Subcutaneous abdominal adipose tissue (tissue), 5 donors: Measurements from ENCODE around the gene CIROP.
"Not testable (repeated sequence)": the region's sequence is repeated elsewhere in the genome, so short reads cannot be mapped to it uniquely, and the experiment has no call there.

Source experiments
- H3K27ac ChIP-seq: one replicate; pipeline ENCODE4 v1.7.0; 2013; ENCODE audit warnings: low read depth, mild to moderate bottlenecking, inconsistent platforms, low read length, moderate library complexity
- H3K27me3 ChIP-seq, 5 donors: one replicate each; pipeline ENCODE4 v1.7.0; 2013; ENCODE audit warnings: low read length in 5 of 5, inconsistent platforms in 1 of 5; ENCODE audit not compliant: control insufficient read depth in 5 of 5, insufficient read depth in 4 of 5
- H3K36me3 ChIP-seq, 5 donors: one replicate each; pipeline ENCODE4 v1.7.0; 2013; ENCODE audit warnings: low read length in 5 of 5; ENCODE audit not compliant: control insufficient read depth in 5 of 5, insufficient read depth in 5 of 5
- H3K4me1 ChIP-seq, 5 donors: one replicate each; pipeline ENCODE4 v1.7.0; 2013; ENCODE audit warnings: low read length in 5 of 5, mild to moderate bottlenecking in 3 of 5, moderate library complexity in 1 of 5; ENCODE audit not compliant: control insufficient read depth in 5 of 5, insufficient read depth in 5 of 5
- H3K4me3 ChIP-seq, 5 donors: one replicate each; pipeline ENCODE4 v1.7.0; 2013; ENCODE audit warnings: low read length in 5 of 5, low read depth in 1 of 5
- H3K9ac ChIP-seq, 5 donors: one replicate each; pipeline ENCODE4 v1.7.0; 2013; ENCODE audit warnings: low read length in 5 of 5, mild to moderate bottlenecking in 4 of 5, moderate library complexity in 3 of 5
- H3K9me3 ChIP-seq, 5 donors: one replicate each; pipeline ENCODE4 v1.7.0; 2013; ENCODE audit warnings: low read length in 5 of 5; ENCODE audit not compliant: control insufficient read depth in 5 of 5
- donor health status: healthy.
- donor health status: healthy.
- donor health status: healthy.
- donor health status: healthy.
- donor health status: healthy.

Gene CIROP

DNA sequence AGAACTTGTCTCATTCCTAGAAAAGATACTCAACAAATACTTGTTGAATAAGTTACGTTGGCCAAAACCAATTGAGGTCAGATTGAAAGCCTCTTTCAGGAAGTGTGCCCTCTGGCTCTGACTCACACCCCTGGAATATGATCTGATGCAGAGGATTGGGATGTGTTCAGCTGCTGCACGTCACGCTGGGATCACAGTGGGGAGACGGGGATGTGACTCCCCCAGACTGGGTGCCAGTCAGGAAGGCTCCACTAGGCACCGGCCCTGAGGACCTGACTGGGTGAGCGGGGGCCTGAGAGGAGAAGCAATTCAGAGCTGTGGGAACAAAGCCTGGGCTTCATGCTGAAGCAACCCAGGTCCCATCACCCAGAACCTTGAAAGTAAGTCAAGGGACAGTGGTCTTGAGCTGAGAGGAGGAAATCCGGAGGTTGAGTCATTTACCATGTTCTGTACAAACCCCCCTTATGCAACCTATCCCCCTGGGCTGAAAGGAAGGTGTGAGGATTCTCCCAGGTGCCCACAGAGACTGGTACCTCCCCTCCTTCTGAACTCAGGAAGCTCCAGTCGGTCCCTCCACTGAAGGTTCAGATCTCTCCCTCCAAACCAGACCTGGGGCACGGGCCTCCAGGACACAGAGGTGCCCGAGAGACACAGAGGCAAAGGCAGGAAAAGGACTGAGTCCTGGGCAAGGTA lies 10.4 kb upstream of the CIROP start:
- no peak overlapping the region for H3K9ac ChIP-seq
- peaks cover 4 to 34% (median 22%) of the 10 kb centered on the region in 5 donors for H3K4me1 ChIP-seq
- no peaks in the 10 kb centered on the region for H3K9me3 ChIP-seq
- no peak overlapping the region for H3K27ac ChIP-seq
- no peaks in the 10 kb centered on the region for H3K36me3 ChIP-seq
- peaks cover 0 to 11% (median 6%) of the 10 kb centered on the region in 5 donors for H3K27me3 ChIP-seq
- H3K4me3 ChIP-seq: no peak overlapping the region

DNA sequence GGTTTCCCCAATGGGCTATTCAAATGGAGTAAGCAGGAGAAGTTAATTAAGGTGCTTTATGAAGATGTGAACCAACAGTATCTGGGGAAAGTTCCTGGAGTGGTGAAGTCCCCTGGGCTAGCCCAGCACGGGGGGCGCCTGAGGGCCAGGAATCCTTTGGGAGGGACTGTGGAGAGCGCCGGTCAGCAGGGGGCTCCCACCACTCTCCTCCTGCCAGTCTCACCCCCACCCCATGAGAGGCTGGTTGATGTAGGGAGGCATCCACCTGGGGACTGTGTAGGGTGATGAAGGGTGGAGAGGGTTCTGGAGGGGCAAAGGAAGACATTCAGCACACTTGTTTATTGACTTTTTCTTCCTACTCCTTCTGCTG lies 9.9 kb upstream of the CIROP start:
- Histone ChIP-seq H3K4me1 (peaks cover 4 to 28% (median 17%) of the 10 kb centered on the region in 5 donors), H3K4me3 (no peak overlapping the region), H3K9me3 (no peaks in the 10 kb centered on the region), H3K9ac (no peak overlapping the region), H3K36me3 (no peaks in the 10 kb centered on the region), H3K27ac (no peak overlapping the region), H3K27me3 (peaks cover 0 to 11% (median 6%) of the 10 kb centered on the region in 5 donors)

DNA sequence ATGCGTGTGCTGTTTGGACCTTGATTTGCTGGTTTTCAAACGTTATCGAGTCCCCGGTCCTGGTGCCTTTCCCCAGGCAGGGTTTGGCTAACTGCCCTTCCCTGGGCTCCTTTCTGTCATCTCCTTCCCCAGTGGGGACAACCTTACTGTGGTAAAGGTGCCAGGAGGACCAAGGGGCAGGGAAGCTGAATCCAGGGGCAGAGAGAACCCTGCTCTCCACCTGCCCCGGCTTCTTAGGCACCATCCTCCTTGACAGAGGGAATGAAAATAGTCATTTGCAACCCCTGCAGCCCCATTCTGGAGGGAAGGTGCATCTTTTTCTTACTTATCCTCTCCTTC lies 9.3 kb upstream of the CIROP start:
- no peak overlapping the region for H3K4me3 ChIP-seq
- H3K9me3 ChIP-seq: no peaks in the 10 kb centered on the region
- H3K27ac ChIP-seq: no peak overlapping the region
- peaks cover 0 to 11% (median 6%) of the 10 kb centered on the region in 5 donors for H3K27me3 ChIP-seq
- no peak overlapping the region for H3K9ac ChIP-seq
- peaks cover 4 to 23% (median 12%) of the 10 kb centered on the region in 5 donors for H3K4me1 ChIP-seq
- H3K36me3 ChIP-seq: no peaks in the 10 kb centered on the region

DNA sequence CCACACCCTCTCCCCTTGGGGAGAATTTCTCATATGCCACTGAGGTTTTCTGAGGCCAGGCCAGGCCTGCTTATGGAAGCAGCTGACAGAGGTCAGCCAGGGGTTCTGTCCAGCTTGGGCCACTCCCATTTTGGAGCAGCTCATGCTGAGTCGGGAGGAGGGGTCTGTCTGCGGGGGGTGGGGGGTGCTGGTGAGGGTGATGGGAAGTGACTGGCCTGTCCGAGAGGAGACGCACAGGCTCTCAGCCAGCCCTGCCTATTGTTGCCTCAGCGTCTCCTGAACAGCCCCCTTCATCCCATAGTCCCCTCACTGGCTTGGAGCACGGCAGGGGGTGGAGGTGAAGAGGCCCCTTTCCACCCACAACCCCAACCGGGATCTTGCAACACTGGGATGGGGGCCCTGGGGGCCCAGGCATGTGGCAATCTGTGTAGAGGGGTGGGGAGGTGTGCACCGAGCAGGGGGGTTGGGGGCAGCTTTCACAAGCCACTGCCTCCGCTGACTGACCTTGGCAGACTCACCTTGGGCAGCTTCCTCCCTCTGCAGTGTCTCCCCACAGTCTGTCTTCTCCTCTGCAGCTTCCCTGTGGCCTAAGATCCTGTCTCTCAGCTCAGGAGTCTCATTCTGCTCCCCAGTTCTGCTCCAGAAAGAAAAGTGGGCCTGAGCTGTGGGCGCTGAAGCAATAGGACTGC lies 8.8 kb upstream of the CIROP start:
- peaks cover 0 to 11% (median 6%) of the 10 kb centered on the region in 5 donors for H3K27me3 ChIP-seq

DNA sequence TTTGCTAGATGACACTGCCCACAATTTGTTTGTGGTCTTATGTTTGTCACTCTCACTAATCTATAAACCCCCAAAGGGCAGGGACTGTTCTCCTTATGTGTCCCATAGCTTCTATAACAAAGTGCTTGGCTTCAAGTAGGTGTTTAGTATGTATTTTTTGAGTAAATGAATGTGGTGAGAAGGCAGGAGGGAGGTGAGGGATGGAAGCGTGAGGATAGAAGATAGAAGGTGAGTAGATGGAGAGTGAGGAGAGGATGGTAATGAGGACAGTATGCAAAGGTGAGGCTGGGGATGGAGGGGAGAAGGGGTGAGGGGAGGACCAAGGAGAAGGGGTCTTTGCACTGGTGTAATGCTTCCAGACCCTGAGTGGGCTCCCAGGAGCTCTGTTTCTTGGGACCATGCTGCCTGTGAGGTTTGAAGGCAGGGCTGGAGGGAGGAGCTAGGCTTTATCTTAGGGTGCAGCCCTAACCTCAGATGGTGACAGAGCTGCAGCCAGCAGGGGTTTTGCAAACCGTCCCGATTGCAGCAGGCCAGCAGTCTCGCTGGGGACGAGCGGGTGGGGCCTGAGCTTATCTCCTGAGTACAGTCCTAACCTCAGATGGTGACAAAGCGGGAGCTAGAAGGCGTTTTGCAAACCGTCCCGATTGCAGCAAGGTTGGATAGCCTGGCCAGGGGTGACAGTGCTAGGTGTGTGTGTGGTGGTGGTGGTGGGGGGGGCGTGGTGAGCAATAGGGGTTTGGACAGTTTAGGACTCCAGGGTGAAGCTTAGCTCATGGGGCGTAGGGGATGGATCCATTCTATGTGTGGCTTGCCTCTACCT lies 7.8 kb upstream of the CIROP start:
- Histone ChIP-seq H3K27me3 (peaks cover 0 to 11% (median 6%) of the 10 kb centered on the region in 5 donors), H3K9me3 (no peaks in the 10 kb centered on the region), H3K36me3 (no peaks in the 10 kb centered on the region), H3K4me1 (peaks cover 4 to 20% (median 12%) of the 10 kb centered on the region in 5 donors), H3K27ac (no peak overlapping the region), H3K4me3 (no peak overlapping the region), H3K9ac (no peak overlapping the region)

More for the DNA sequence above, 8.8 kb upstream of the CIROP start:
- H3K9me3 ChIP-seq: no peaks in the 10 kb centered on the region
- no peak overlapping the region for H3K27ac ChIP-seq
- H3K9ac ChIP-seq: no peak overlapping the region
- H3K36me3 ChIP-seq: no peaks in the 10 kb centered on the region
- H3K4me3 ChIP-seq: no peak overlapping the region
- peaks cover 4 to 22% (median 12%) of the 10 kb centered on the region in 5 donors for H3K4me1 ChIP-seq

- no peaks in the 10 kb centered on the region for H3K36me3 ChIP-seq
- no peak overlapping the region for H3K4me3 ChIP-seq
- no peak overlapping the region for H3K9ac ChIP-seq
- no peak overlapping the region for H3K27ac ChIP-seq
- H3K4me1 ChIP-seq: peaks cover 4 to 22% (median 12%) of the 10 kb centered on the region in 5 donors
- no peaks in the 10 kb centered on the region for H3K9me3 ChIP-seq
- peaks cover 0 to 11% (median 6%) of the 10 kb centered on the region in 5 donors for H3K27me3 ChIP-seq
These were observed 6.0 kb upstream of the CIROP start for GRCh38 chr14:23110579-23111365.

GRCh38 chr14:23109769-23110168 lies 5.0 kb upstream of the CIROP start:
- Histone ChIP-seq H3K9me3 (no peaks in the 10 kb centered on the region), H3K4me3 (no peak overlapping the region), H3K27ac (no peak overlapping the region), H3K9ac (no peak overlapping the region), H3K4me1 (peaks cover 4 to 29% (median 14%) of the 10 kb centered on the region in 5 donors), H3K27me3 (peaks cover 0 to 11% (median 6%) of the 10 kb centered on the region in 5 donors), H3K36me3 (no peaks in the 10 kb centered on the region)

DNA sequence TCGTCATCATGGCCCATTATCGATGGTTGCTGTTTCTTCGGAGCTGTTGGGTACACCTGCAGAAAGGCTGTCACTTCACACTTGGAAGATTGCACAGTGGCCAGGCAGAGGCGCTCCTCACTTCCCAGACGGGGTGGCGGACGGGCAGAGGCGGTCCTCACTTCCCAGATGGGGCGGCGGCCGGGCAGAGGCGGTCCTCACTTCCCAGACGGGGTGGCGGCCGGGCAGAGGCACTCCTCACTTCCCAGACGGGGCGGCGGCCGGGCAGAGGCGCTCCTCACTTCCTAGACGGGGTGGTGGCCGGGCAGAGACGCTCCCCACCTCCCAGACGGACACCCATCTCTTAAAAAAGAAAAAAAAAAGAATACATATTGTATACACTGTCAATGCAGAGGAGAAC lies 3.4 kb upstream of the CIROP start:
- not testable (repeated sequence) for H3K9ac ChIP-seq, H3K36me3 ChIP-seq, H3K4me3 ChIP-seq, H3K9me3 ChIP-seq, H3K27ac ChIP-seq
- peaks cover 0 to 11% (median 3%) of the 10 kb centered on the region in 5 donors for H3K27me3 ChIP-seq
- peaks cover 1 to 20% (median 10%) of the 10 kb centered on the region in 5 donors for H3K4me1 ChIP-seq

DNA sequence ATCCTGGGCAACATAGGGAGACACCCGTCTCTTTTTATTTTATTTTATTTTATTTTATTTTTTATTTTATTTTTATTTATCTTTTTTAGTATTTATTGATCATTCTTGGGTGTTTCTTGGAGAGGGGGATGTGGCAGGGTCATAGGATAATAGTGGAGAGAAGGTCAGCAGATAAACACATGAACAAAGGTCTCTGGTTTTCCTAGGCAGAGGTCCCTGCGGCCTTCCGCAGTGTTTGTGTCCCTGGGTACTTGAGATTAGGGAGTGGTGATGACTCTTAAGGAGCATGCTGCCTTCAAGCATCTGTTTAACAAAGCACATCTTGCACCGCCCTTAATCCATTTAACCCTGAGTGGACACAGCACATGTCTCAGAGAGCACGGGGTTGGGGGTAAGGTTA lies 2.8 kb upstream of the CIROP start:
- H3K27ac ChIP-seq, H3K4me3 ChIP-seq, H3K27me3 ChIP-seq, H3K36me3 ChIP-seq, H3K9me3 ChIP-seq, H3K9ac ChIP-seq: not testable (repeated sequence)
- H3K4me1 ChIP-seq: peaks cover 1 to 14% (median 8%) of the 10 kb centered on the region in 5 donors
